IMR-90 (cell line): ENCODE data around the gene ARHGAP15. TPM values are rescaled to one million over a fixed set of nuclear protein-coding genes. Genes with fewer than 3 reads are reported as not detected.

Experiments used
- ATAC-seq: fragments of 200-7000 bp; cut with Tn5 transposase; 2 replicates; pipeline ENCODE4 v1.9.1; 2020; ENCODE audit warnings: low read depth, mild to moderate bottlenecking, moderate library complexity
- BruUV-seq: library from RNA; stranded (reverse); fragments of 400-500 nt; replicated peaks from 2 replicates; lab custom pipeline; 2021; lab: Mats Ljungman, UMichigan
- CTCF ChIA-PET: fragments of 300-600 bp; formaldehyde crosslinking; extraction: SDS; loops from one replicate; lab custom pipeline; 2021; ENCODE audit warnings: antibody characterized with exemption; lab: Yijun Ruan, JAX
- POLR2A ChIA-PET: fragments of 300-600 bp; sonication (Branson Sonifier 250); formaldehyde crosslinking; loops from one replicate; lab custom pipeline; 2022; ENCODE audit warnings: antibody characterized with exemption; ENCODE audit not compliant: unreplicated experiment; lab: Charles Lee
- DNase-seq: peaks from one replicate; pipeline ENCODE4 v3.0.0; 2013
- H2AFZ ChIP-seq: replicated peaks from 2 replicates; pipeline ENCODE3; 2013; ENCODE audit warnings: low read length, mild to moderate bottlenecking; ENCODE audit not compliant: poor library complexity
- H2AK5ac ChIP-seq: 2 replicates; pipeline ENCODE4 v1.6.1; 2013; ENCODE audit warnings: low read depth, low read length, inconsistent platforms
- H2AK9ac ChIP-seq: replicated peaks from 2 replicates; pipeline ENCODE3; 2013; ENCODE audit warnings: mild to moderate bottlenecking, low read depth, low read length, moderate library complexity; ENCODE audit not compliant: poor library complexity
- H2BK120ac ChIP-seq: 2 replicates; pipeline ENCODE4 v1.6.1; 2013; ENCODE audit warnings: low read depth, low read length, inconsistent platforms
- H2BK15ac ChIP-seq: 3 replicates; pipeline ENCODE4 v1.6.1; 2013; ENCODE audit warnings: low read depth, low read length, inconsistent platforms
- H2BK20ac ChIP-seq: 2 replicates; pipeline ENCODE4 v1.6.1; 2013; ENCODE audit warnings: low read depth, mild to moderate bottlenecking, inconsistent platforms, low read length, moderate library complexity
- H2BK5ac ChIP-seq: 2 replicates; pipeline ENCODE4 v1.6.1; 2013; ENCODE audit warnings: mild to moderate bottlenecking, low read depth, low read length, inconsistent platforms; ENCODE audit not compliant: poor library complexity, severe bottlenecking
- H3K14ac ChIP-seq: replicated peaks from 2 replicates; pipeline ENCODE4 v1.6.1; 2013; ENCODE audit warnings: low read depth, low read length, inconsistent platforms
- H3K18ac ChIP-seq: 2 replicates; pipeline ENCODE4 v1.6.1; 2013; ENCODE audit warnings: low read depth, low read length, control low read depth
- H3K23ac ChIP-seq: 2 replicates; pipeline ENCODE4 v1.6.1; 2013; ENCODE audit warnings: low read depth, low read length, inconsistent platforms
- H3K27ac ChIP-seq: 2 replicates; pipeline ENCODE4 v1.5.1; 2013; ENCODE audit warnings: mild to moderate bottlenecking, control low read depth, low read length; ENCODE audit not compliant: insufficient read depth
- H3K27me3 ChIP-seq: 2 replicates; pipeline ENCODE4 v1.6.1; 2013; ENCODE audit warnings: low read length; ENCODE audit not compliant: control insufficient read depth, insufficient read depth
- H3K36me3 ChIP-seq: 2 replicates; pipeline ENCODE4 v1.6.1; 2013; ENCODE audit warnings: low read length, mixed read lengths; ENCODE audit not compliant: control insufficient read depth, insufficient read depth
- H3K4ac ChIP-seq: 2 replicates; pipeline ENCODE4 v1.6.1; 2013; ENCODE audit warnings: low read depth, low read length, inconsistent platforms
- H3K4me1 ChIP-seq: 2 replicates; pipeline ENCODE4 v1.6.1; 2013; ENCODE audit warnings: low read length, mixed read lengths; ENCODE audit not compliant: control insufficient read depth, insufficient read depth
- H3K4me2 ChIP-seq: 2 replicates; pipeline ENCODE4 v1.6.1; 2013; ENCODE audit warnings: low read depth, mild to moderate bottlenecking, control low read depth, low read length, moderate library complexity
- H3K4me3 ChIP-seq: 2 replicates; pipeline ENCODE4 v1.5.1; 2013; ENCODE audit warnings: low read depth, mild to moderate bottlenecking, control low read depth, low read length, moderate library complexity; ENCODE audit not compliant: insufficient read depth
- H3K56ac ChIP-seq: 2 replicates; pipeline ENCODE4 v1.6.1; 2013; ENCODE audit warnings: low read length, inconsistent platforms; ENCODE audit not compliant: insufficient read depth; ENCODE audit errors: extremely low read depth
- H3K79me1 ChIP-seq, 2 experiments: 2 replicates each; pipeline ENCODE4 v1.6.1; 2013; ENCODE audit warnings: low read length in 2 of 2, inconsistent platforms in 1 of 2, low read depth in 1 of 2
- H3K9ac ChIP-seq: 2 replicates; pipeline ENCODE4 v1.6.1; 2013; ENCODE audit warnings: low read depth, low read length, control low read depth
- H3K9me1 ChIP-seq: 2 replicates; pipeline ENCODE4 v1.6.1; 2013; ENCODE audit warnings: low read length, inconsistent platforms; ENCODE audit not compliant: insufficient read depth
- H3K9me3 ChIP-seq: 2 replicates; pipeline ENCODE4 v1.6.1; 2013; ENCODE audit warnings: low read length; ENCODE audit not compliant: control insufficient read depth, insufficient read depth
- H4K20me1 ChIP-seq: 2 replicates; pipeline ENCODE4 v1.6.1; 2013; ENCODE audit warnings: low read length, inconsistent platforms; ENCODE audit not compliant: insufficient read depth
- H4K5ac ChIP-seq: 2 replicates; pipeline ENCODE4 v1.6.1; 2013; ENCODE audit warnings: mild to moderate bottlenecking, low read depth, low read length, control low read depth
- H4K8ac ChIP-seq, 2 experiments: 2 replicates each; pipeline ENCODE4 v1.6.1; 2013; ENCODE audit warnings: low read depth in 2 of 2, low read length in 2 of 2, control low read depth in 1 of 2, inconsistent platforms in 1 of 2
- H4K91ac ChIP-seq: 2 replicates; pipeline ENCODE4 v1.6.1; 2013; ENCODE audit warnings: low read depth, low read length, inconsistent platforms; ENCODE audit not compliant: insufficient read depth
- CEBPB ChIP-seq: IDR thresholded peaks from 2 replicates; pipeline ENCODE4 v1.6.1; 2012; ENCODE audit warnings: low read depth, low read length, improper control_type of control experiment
- CHD1 ChIP-seq: IDR thresholded peaks from 2 replicates; pipeline ENCODE4 v1.6.1; 2012; ENCODE audit warnings: low read depth, low read length, improper control_type of control experiment
- CTCF ChIP-seq: conservative IDR thresholded peaks from 2 replicates; pipeline ENCODE4 v1.5.1; 2012; ENCODE audit warnings: mild to moderate bottlenecking, low read depth, low read length, improper control_type of control experiment
- ELK1 ChIP-seq: fragments of 150-350 bp; IDR thresholded peaks from 2 replicates; pipeline ENCODE4 v1.6.1; 2016; ENCODE audit warnings: low read depth, mild to moderate bottlenecking, low read length, moderate library complexity, borderline replicate concordance
- MAFK ChIP-seq: IDR thresholded peaks from 2 replicates; pipeline ENCODE4 v1.6.1; 2012; ENCODE audit warnings: low read depth, low read length, improper control_type of control experiment
- MAZ ChIP-seq: IDR thresholded peaks from 2 replicates; pipeline ENCODE4 v1.6.1; 2012; ENCODE audit warnings: low read depth, mild to moderate bottlenecking, low read length, improper control_type of control experiment, moderate library complexity, borderline replicate concordance
- MXI1 ChIP-seq: IDR thresholded peaks from 2 replicates; pipeline ENCODE4 v1.6.1; 2012; ENCODE audit warnings: low read depth, mild to moderate bottlenecking, low read length, moderate library complexity, borderline replicate concordance
- NFE2L2 ChIP-seq: fragments of 150-350 bp; IDR thresholded peaks from 2 replicates; pipeline ENCODE4 v1.6.1; 2016; ENCODE audit warnings: low read depth, mild to moderate bottlenecking, low read length
- POLR2A ChIP-seq: IDR thresholded peaks from 2 replicates; pipeline ENCODE4 v1.6.1; 2012; ENCODE audit warnings: mild to moderate bottlenecking, low read depth, low read length
- RAD21 ChIP-seq: IDR thresholded peaks from 2 replicates; pipeline ENCODE4 v1.6.1; 2012; ENCODE audit warnings: low read length, improper control_type of control experiment
- RCOR1 ChIP-seq: IDR thresholded peaks from 2 replicates; pipeline ENCODE4 v1.6.1; 2012; ENCODE audit warnings: mild to moderate bottlenecking, low read length, improper control_type of control experiment; ENCODE audit not compliant: insufficient replicate concordance
- RFX5 ChIP-seq: IDR thresholded peaks from 2 replicates; pipeline ENCODE4 v1.8.0; 2012; ENCODE audit warnings: low read depth, mild to moderate bottlenecking, low read length, moderate library complexity
- SMC3 ChIP-seq: fragments of 150-350 bp; IDR thresholded peaks from 2 replicates; pipeline ENCODE4 v1.6.1; 2016; ENCODE audit warnings: low read depth, mild to moderate bottlenecking, antibody characterized with exemption, low read length, moderate library complexity
- USF2 ChIP-seq: fragments of 150-350 bp; IDR thresholded peaks from 2 replicates; pipeline ENCODE4 v1.6.1; 2017; ENCODE audit warnings: mild to moderate bottlenecking, antibody characterized with exemption, low read length, low read depth
- WGBS, 2 experiments: methylation state at CpG; one replicate each; pipeline versions ENCODE4 v1.1.5 to v1.1.7; 2013; ENCODE audit warnings: missing lambda C conversion rate in 2 of 2; ENCODE audit not compliant: insufficient read length in 1 of 2; ENCODE audit errors: extremely low coverage in 2 of 2; 5-methylcytosine and 5-hydroxymethylcytosine counted together
- dilution Hi-C: fragments of 300-500 bp; cut with HindIII; formaldehyde crosslinking; loops from one replicate; pipeline ENCODE4 v1.14.3; 2018; ENCODE audit warnings: low sequenced_read_pairs; ENCODE audit not compliant: unreplicated experiment
- in situ Hi-C: fragments of 300-500 bp; cut with MboI; formaldehyde crosslinking; loops from 3 replicates; pipeline ENCODE4 v1.14.3; 2019; ENCODE audit warnings: low sequenced_read_pairs, inconsistent platforms, mixed read lengths
- intact Hi-C: fragments of 100-400 bp; cut with micrococcal nuclease; formaldehyde crosslinking; loops from 2 replicates; pipeline ENCODE4 v1.10.0; 2022
- polyA plus RNA-seq, 3 experiments: library from polyadenylated mRNA; depleted of rRNA; stranded (reverse); fragments of >200 nt; gene quantifications; 2 replicates each; pipeline ENCODE4 v1.2.3, GENCODE V29; 2012; ENCODE audit warnings: low replicate concordance in 1 of 3
- total RNA-seq: library from RNA; depleted of rRNA; stranded (reverse); fragments of >200 nt; gene quantifications from 2 replicates; pipeline ENCODE4 v1.2.3, GENCODE V29; 2012

ARHGAP15 gene
- total and polyA plus RNA-seq, 2 of the 4 experiments (the other 2 are of a cell fraction): not detected

- dilution Hi-C loops (no loop called here), in situ Hi-C loops (no loop called here), intact Hi-C loops (no loop called here)
- Histone ChIP-seq H4K8ac (no peak overlapping the region), H3K14ac (no peak overlapping the region), H2BK15ac (no peak overlapping the region), H3K36me3 (no peaks in the 10 kb centered on the region), H2AK5ac (no peak overlapping the region), H3K4me3 (peak overlapping the region; percentile 41; the same call in 1 of the 2 replicates), H3K18ac (no peak overlapping the region), H3K27me3 (no peaks in the 10 kb centered on the region), H3K9me3 (no peaks in the 10 kb centered on the region), H3K4me1 (no peaks in the 10 kb centered on the region), H4K20me1 (no peaks in the 10 kb centered on the region), H3K4ac (no peak overlapping the region), H3K9ac (no peak overlapping the region), H2AFZ (no peak overlapping the region), H3K4me2 (peak overlapping the region; percentile 83), H3K79me1 (no peaks in the 10 kb centered on the region), H3K23ac (no peak overlapping the region), H4K91ac (no peak overlapping the region), H2AK9ac (no peak overlapping the region), H3K27ac (no peak overlapping the region), H2BK120ac (no peak overlapping the region), H3K9me1 (no peaks in the 10 kb centered on the region), H3K56ac (no peak overlapping the region), H2BK5ac (no peak overlapping the region), H2BK20ac (no peak overlapping the region), H4K5ac (no peak overlapping the region)
- DNase-seq: no peak
- no CpG with 5 or more reads among the region's 5 CpGs for WGBS, 2 experiments
- no TSS peak for BruUV-seq
- ChIA-PET CTCF (interaction anchor here (1.2 kb wide), 1 partner anchor 64 kb away, joined by 3 read pairs; no protein-coding TSS in a partner anchor), POLR2A (no interaction called here)
- peak; percentile 75 for ATAC-seq
- no peak for TF ChIP-seq MXI1
- no peak for TF ChIP-seq MAFK
- TF ChIP-seq ELK1: no peak
- TF ChIP-seq CEBPB: no peak
- TF ChIP-seq MAZ: no peak
- no peak for TF ChIP-seq CHD1
- no peak for TF ChIP-seq NFE2L2
- no peak for TF ChIP-seq USF2
- no peak for TF ChIP-seq RCOR1
- TF ChIP-seq RAD21: no peak
- TF ChIP-seq CTCF: no peak
- no peak for TF ChIP-seq RFX5
- no peak for TF ChIP-seq POLR2A
- no peak for TF ChIP-seq SMC3
Measured at GRCh38 chr2:143177096-143177786, 48.0 kb downstream of the ARHGAP15 start.
